ENCODE measurements around the gene CD207. TPM values are rescaled to one million over a fixed set of nuclear protein-coding genes. Genes with fewer than 3 reads are reported as not detected.

CD207 gene
- total and polyA plus RNA-seq, 7 donors = 0.04 to 0.59 (median 0.16) TPM; not detected in 1

GRCh38 chr2:70854411-70854810 lies 18.8 kb upstream of the CD207 start:
- intact Hi-C loops (cut with DNase I) = no loop called here
- no peak for ATAC-seq
- 80 to 90% (median 84%) methylated on average over 4 of the region's 4 CpGs for WGBS, 3 donors
- Histone ChIP-seq H3K27ac (no peak overlapping the region), H3K4me3 (no peak overlapping the region), H3K9me3 (no peaks in the 10 kb centered on the region), H3K4me1 (no peaks in the 10 kb centered on the region), H3K36me3 (ENCODE audit: insufficient read depth in 1 of 2, low read depth in 1 of 2) (no peaks in the 10 kb centered on the region), H3K27me3 (ENCODE audit: insufficient read depth in 3 of 3, low read length in 2 of 3) (peaks cover 0 to 2% (median 0%) of the 10 kb centered on the region in 3 donors)
- DNase-seq = no peak
- no peak for TF ChIP-seq CTCF (IDR thresholded peaks at IDR 0.05)

- DNase-seq (no peak), ATAC-seq (no peak)
- no peak overlapping the region for H3K27ac ChIP-seq
- H3K27me3 ChIP-seq (ENCODE audit: insufficient read depth in 3 of 3, low read length in 2 of 3) = peaks cover 0 to 2% (median 0%) of the 10 kb centered on the region in 3 donors
- H3K4me1 ChIP-seq = no peaks in the 10 kb centered on the region
- H3K36me3 ChIP-seq (ENCODE audit: insufficient read depth in 1 of 2, low read depth in 1 of 2) = no peaks in the 10 kb centered on the region
- 68 to 82% (median 74%) methylated on average over 1 of the region's 1 CpG for WGBS, 3 donors
- no peak for TF ChIP-seq CTCF (IDR thresholded peaks at IDR 0.05)
- intact Hi-C loops (cut with DNase I) = no loop called here
- H3K4me3 ChIP-seq = no peak overlapping the region
- H3K9me3 ChIP-seq = no peaks in the 10 kb centered on the region
These were observed 17.2 kb upstream of the CD207 start for GRCh38 chr2:70852824-70853223.

- intact Hi-C loops (cut with DNase I) = no loop called here
- no peak for ATAC-seq
- H3K36me3 ChIP-seq (ENCODE audit: insufficient read depth in 1 of 2, low read depth in 1 of 2) = no peaks in the 10 kb centered on the region
- no peaks in the 10 kb centered on the region for H3K9me3 ChIP-seq
- peaks cover 0 to 2% (median 0%) of the 10 kb centered on the region in 3 donors for H3K27me3 ChIP-seq (ENCODE audit: insufficient read depth in 3 of 3, low read length in 2 of 3)
- no peaks in the 10 kb centered on the region for H3K4me1 ChIP-seq
- no peak for TF ChIP-seq CTCF (IDR thresholded peaks at IDR 0.05)
- H3K4me3 ChIP-seq = no peak overlapping the region
- WGBS, 3 donors = 54 to 64% (median 59%) methylated on average over 4 of the region's 4 CpGs
- no peak for DNase-seq
- no peak overlapping the region for H3K27ac ChIP-seq
These were observed 16.1 kb upstream of the CD207 start for GRCh38 chr2:70851704-70852103.

GRCh38 chr2:70850925-70851324 lies 15.3 kb upstream of the CD207 start:
- Histone ChIP-seq H3K27me3 (ENCODE audit: insufficient read depth in 3 of 3, low read length in 2 of 3) (peaks cover 0 to 2% (median 0%) of the 10 kb centered on the region in 3 donors), H3K36me3 (ENCODE audit: insufficient read depth in 1 of 2, low read depth in 1 of 2) (no peaks in the 10 kb centered on the region), H3K9me3 (no peaks in the 10 kb centered on the region), H3K4me1 (no peaks in the 10 kb centered on the region), H3K4me3 (no peak overlapping the region), H3K27ac (no peak overlapping the region)
- intact Hi-C loops (cut with DNase I) = no loop called here
- WGBS, 3 donors = 29 to 38% (median 36%) methylated on average over 2 of the region's 2 CpGs
- DNase-seq = no peak
- no peak for TF ChIP-seq CTCF (IDR thresholded peaks at IDR 0.05)
- no peak for ATAC-seq

- Histone ChIP-seq H3K36me3 (ENCODE audit: insufficient read depth in 1 of 2, low read depth in 1 of 2) (no peaks in the 10 kb centered on the region), H3K4me3 (no peak overlapping the region), H3K4me1 (no peaks in the 10 kb centered on the region), H3K9me3 (no peaks in the 10 kb centered on the region), H3K27ac (no peak overlapping the region), H3K27me3 (ENCODE audit: insufficient read depth in 3 of 3, low read length in 2 of 3) (no peaks in the 10 kb centered on the region)
- 77 to 85% (median 83%) methylated on average over 7 of the region's 7 CpGs for WGBS, 3 donors
- no peak for DNase-seq
- intact Hi-C loops (cut with DNase I) = no loop called here
- no peak for TF ChIP-seq CTCF (IDR thresholded peaks at IDR 0.05)
- no peak for ATAC-seq
These were observed 6.8 kb upstream of the CD207 start for GRCh38 chr2:70842401-70842800.
